Measurements from ENCODE around the gene AMBP.

- TF ChIP-seq CTCF (IDR thresholded peaks at IDR 0.05; ENCODE audit: low read depth, low read length, poor library complexity, severe bottlenecking) = no peak
- TF ChIP-seq EZH2phosphoT487 (IDR thresholded peaks at IDR 0.05; ENCODE audit: borderline replicate concordance, low read length) = no peak
These were observed 41.4 kb upstream of the AMBP start for GRCh38 chr9:114119242-114120191.

All from DOHH2 (cell line).